Astrocyte (in vitro differentiated cells and primary cell): Measurements from ENCODE around the gene PUM2. TPM values are rescaled to one million over a fixed set of nuclear protein-coding genes. Genes with fewer than 3 reads are reported as not detected.

Experiments
- DNase-seq: peaks from one replicate; pipeline ENCODE4 v3.0.0-alpha.2; 2010; ENCODE audit warnings: low read depth
- FAIRE-seq: peaks from 2 replicates; lab custom pipeline; 2011; peaks lifted over from hg19 to GRCh38; lab: Jason Lieb, UNC
- H2AFZ ChIP-seq: 2 replicates; pipeline ENCODE4 v1.6.0; 2012; ENCODE audit warnings: low read depth, low read length, inconsistent platforms
- H3K27ac ChIP-seq: 2 replicates; pipeline ENCODE4 v1.5.1; 2011; ENCODE audit warnings: low read depth, low read length, inconsistent platforms
- H3K27me3 ChIP-seq: 2 replicates; pipeline ENCODE4 v1.6.0; 2011; ENCODE audit warnings: low read length, inconsistent platforms; ENCODE audit not compliant: insufficient read depth
- H3K36me3 ChIP-seq: 2 replicates; pipeline ENCODE4 v1.5.1; 2011; ENCODE audit warnings: low read length, inconsistent platforms; ENCODE audit not compliant: insufficient read depth
- H3K4me1 ChIP-seq: 2 replicates; pipeline ENCODE4 v1.5.1; 2011; ENCODE audit warnings: low read length, inconsistent platforms; ENCODE audit not compliant: insufficient read depth
- H3K4me2 ChIP-seq: 2 replicates; pipeline ENCODE4 v1.6.0; 2012; ENCODE audit warnings: low read length, inconsistent platforms
- H3K4me3 ChIP-seq: 2 replicates; pipeline ENCODE4 v1.5.1; 2011; ENCODE audit warnings: low read depth, mild to moderate bottlenecking, low read length, inconsistent platforms; ENCODE audit not compliant: insufficient read depth
- H3K79me2 ChIP-seq: 2 replicates; pipeline ENCODE4 v1.6.0; 2012; ENCODE audit warnings: mild to moderate bottlenecking, low read length, inconsistent platforms; ENCODE audit not compliant: insufficient read depth
- H3K9ac ChIP-seq: 2 replicates; pipeline ENCODE4 v1.6.0; 2012; ENCODE audit warnings: mild to moderate bottlenecking, low read length, inconsistent platforms
- H3K9me3 ChIP-seq: 2 replicates; pipeline ENCODE4 v1.5.1; 2012; ENCODE audit warnings: low read depth, mild to moderate bottlenecking, low read length, inconsistent platforms; ENCODE audit not compliant: insufficient read depth
- H4K20me1 ChIP-seq: 2 replicates; pipeline ENCODE4 v1.6.0; 2012; ENCODE audit warnings: low read length, inconsistent platforms; ENCODE audit not compliant: insufficient read depth
- H3K27ac Mint-ChIP-seq: one replicate; pipeline ENCODE4 v1.8.0; 2021; ENCODE audit warnings: mild to moderate bottlenecking, mixed read lengths; ENCODE audit not compliant: unreplicated experiment
- H3K27me3 Mint-ChIP-seq: one replicate; pipeline ENCODE4 v1.8.0; 2021; ENCODE audit warnings: low read depth, mixed read lengths; ENCODE audit not compliant: unreplicated experiment
- H3K36me3 Mint-ChIP-seq: one replicate; pipeline ENCODE4 v1.8.0; 2021; ENCODE audit warnings: low read depth, mixed read lengths; ENCODE audit not compliant: unreplicated experiment
- H3K4me1 Mint-ChIP-seq: one replicate; pipeline ENCODE4 v1.8.0; 2021; ENCODE audit warnings: low read depth, mixed read lengths; ENCODE audit not compliant: unreplicated experiment
- H3K4me3 Mint-ChIP-seq: one replicate; pipeline ENCODE4 v1.8.0; 2021; ENCODE audit warnings: mild to moderate bottlenecking, moderate library complexity, mixed read lengths; ENCODE audit not compliant: unreplicated experiment
- H3K9me3 Mint-ChIP-seq: one replicate; pipeline ENCODE4 v1.8.0; 2021; ENCODE audit warnings: mild to moderate bottlenecking, mixed read lengths; ENCODE audit not compliant: unreplicated experiment
- EZH2 ChIP-seq: IDR thresholded peaks from 2 replicates; pipeline ENCODE4 v1.6.1; 2012; ENCODE audit warnings: mild to moderate bottlenecking, low read length, inconsistent platforms; ENCODE audit not compliant: insufficient read depth
- total RNA-seq: library from RNA; stranded (reverse); gene quantifications from 2 replicates; pipeline ENCODE4 v1.2.1, GENCODE V29; 2021
- TF ChIP-seq, protein P1 (sequence below): IDR thresholded peaks from 2 replicates; pipeline ENCODE4 v1.5.1; 2011; ENCODE audit warnings: low read depth, mild to moderate bottlenecking, inconsistent platforms, low read length, moderate library complexity; ENCODE audit not compliant: insufficient read depth

The PUM2 gene
- total RNA-seq, 1 donor from 2014 or later: 69.4 TPM

- no peak overlapping the region for H3K4me2 ChIP-seq
- no peaks in the 10 kb centered on the region for H3K9me3 ChIP-seq
- H3K4me3 ChIP-seq: no peak overlapping the region
- TF ChIP-seq, protein P1, sequence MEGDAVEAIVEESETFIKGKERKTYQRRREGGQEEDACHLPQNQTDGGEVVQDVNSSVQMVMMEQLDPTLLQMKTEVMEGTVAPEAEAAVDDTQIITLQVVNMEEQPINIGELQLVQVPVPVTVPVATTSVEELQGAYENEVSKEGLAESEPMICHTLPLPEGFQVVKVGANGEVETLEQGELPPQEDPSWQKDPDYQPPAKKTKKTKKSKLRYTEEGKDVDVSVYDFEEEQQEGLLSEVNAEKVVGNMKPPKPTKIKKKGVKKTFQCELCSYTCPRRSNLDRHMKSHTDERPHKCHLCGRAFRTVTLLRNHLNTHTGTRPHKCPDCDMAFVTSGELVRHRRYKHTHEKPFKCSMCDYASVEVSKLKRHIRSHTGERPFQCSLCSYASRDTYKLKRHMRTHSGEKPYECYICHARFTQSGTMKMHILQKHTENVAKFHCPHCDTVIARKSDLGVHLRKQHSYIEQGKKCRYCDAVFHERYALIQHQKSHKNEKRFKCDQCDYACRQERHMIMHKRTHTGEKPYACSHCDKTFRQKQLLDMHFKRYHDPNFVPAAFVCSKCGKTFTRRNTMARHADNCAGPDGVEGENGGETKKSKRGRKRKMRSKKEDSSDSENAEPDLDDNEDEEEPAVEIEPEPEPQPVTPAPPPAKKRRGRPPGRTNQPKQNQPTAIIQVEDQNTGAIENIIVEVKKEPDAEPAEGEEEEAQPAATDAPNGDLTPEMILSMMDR: no peak
- TF ChIP-seq EZH2: no peak
- H4K20me1 ChIP-seq: peaks cover 10% of the 10 kb centered on the region
- peaks cover 4% of the 10 kb centered on the region for H3K36me3 ChIP-seq
- no peaks in the 10 kb centered on the region for H3K4me1 ChIP-seq
- Mint-ChIP-seq H3K4me1 (peaks cover 4% of the 10 kb centered on the region), H3K27ac (no peak overlapping the region), H3K4me3 (no peak overlapping the region), H3K36me3 (peaks cover 24% of the 10 kb centered on the region), H3K9me3 (no peaks in the 10 kb centered on the region), H3K27me3 (peaks cover 4% of the 10 kb centered on the region)
- H3K79me2 ChIP-seq: peaks cover 8% of the 10 kb centered on the region
- H3K9ac ChIP-seq: no peak overlapping the region
- no peak for DNase-seq
- no peaks in the 10 kb centered on the region for H3K27me3 ChIP-seq
- FAIRE-seq: no peak
- H2AFZ ChIP-seq: no peak overlapping the region
- no peak overlapping the region for H3K27ac ChIP-seq
These were observed 145.6 kb downstream of the PUM2 start for GRCh38 chr2:20205069-20205468.

DNA sequence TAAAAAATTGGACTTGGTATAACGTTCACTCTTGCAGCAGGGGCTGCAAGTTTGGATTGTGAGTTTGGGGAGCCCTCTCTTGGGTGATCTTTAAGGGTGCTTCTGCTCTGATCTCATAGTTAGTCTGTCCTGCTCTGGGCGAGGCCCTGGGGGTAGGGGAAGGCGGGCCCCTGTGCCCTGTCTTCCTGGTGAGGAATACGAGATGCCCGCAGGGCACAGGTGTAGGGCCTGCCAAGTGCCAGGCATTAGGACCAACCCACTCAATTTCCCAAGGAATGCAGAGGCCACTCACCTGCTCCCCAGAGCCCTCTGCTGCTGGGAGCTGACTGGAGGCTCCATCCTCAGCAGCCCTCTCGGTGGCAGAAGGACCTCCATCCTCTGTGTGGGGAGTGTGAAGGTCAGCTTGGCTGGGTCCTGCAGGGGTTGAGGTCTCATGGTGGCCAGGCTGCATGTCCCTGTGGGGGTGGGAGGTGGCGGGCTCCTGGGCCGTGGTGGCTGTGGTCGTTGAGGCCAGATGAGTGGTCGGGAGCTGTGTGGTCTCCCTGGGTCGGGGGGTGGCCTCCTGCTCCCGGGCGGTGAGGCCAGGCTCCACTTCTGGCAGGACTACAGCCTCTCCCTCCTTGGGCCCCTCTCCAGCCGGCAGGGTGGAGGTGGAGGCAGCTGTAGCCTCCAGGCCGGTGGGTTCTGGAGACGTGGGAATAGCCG, 147.0 kb downstream of the PUM2 start:
- Mint-ChIP-seq H3K27ac (no peak overlapping the region), H3K4me3 (no peak overlapping the region), H3K36me3 (peaks cover 24% of the 10 kb centered on the region), H3K4me1 (peaks cover 10% of the 10 kb centered on the region), H3K27me3 (peaks cover 13% of the 10 kb centered on the region), H3K9me3 (no peaks in the 10 kb centered on the region)
- Histone ChIP-seq H3K27ac (no peak overlapping the region), H3K4me3 (no peak overlapping the region), H3K27me3 (no peaks in the 10 kb centered on the region), H3K4me2 (no peak overlapping the region), H3K36me3 (peaks cover 4% of the 10 kb centered on the region), H3K4me1 (no peaks in the 10 kb centered on the region), H4K20me1 (peaks cover 8% of the 10 kb centered on the region), H3K79me2 (peaks cover 8% of the 10 kb centered on the region), H3K9me3 (no peaks in the 10 kb centered on the region), H3K9ac (no peak overlapping the region), H2AFZ (no peak overlapping the region)
- TF ChIP-seq, protein P1: no peak
- DNase-seq: no peak
- no peak for FAIRE-seq

- Histone ChIP-seq H3K9ac (no peak overlapping the region), H2AFZ (no peak overlapping the region), H3K9me3 (no peaks in the 10 kb centered on the region), H3K27me3 (no peaks in the 10 kb centered on the region), H3K27ac (no peak overlapping the region), H3K4me2 (no peak overlapping the region), H4K20me1 (peaks cover 8% of the 10 kb centered on the region), H3K36me3 (peaks cover 4% of the 10 kb centered on the region), H3K79me2 (peaks cover 8% of the 10 kb centered on the region), H3K4me1 (no peaks in the 10 kb centered on the region), H3K4me3 (no peak overlapping the region)
- Mint-ChIP-seq H3K27me3 (peaks cover 14% of the 10 kb centered on the region), H3K9me3 (no peaks in the 10 kb centered on the region), H3K4me3 (no peak overlapping the region), H3K27ac (no peak overlapping the region), H3K36me3 (peaks cover 24% of the 10 kb centered on the region), H3K4me1 (peaks cover 10% of the 10 kb centered on the region)
- FAIRE-seq (no peak), DNase-seq (no peak)
- no peak for TF ChIP-seq EZH2
- TF ChIP-seq, protein P1: no peak
These were observed 147.6 kb downstream of the PUM2 start for GRCh38 chr2:20203072-20203471.
